Right lobe of liver (tissue), 6 donors: ENCODE results near the gene PCSK7. TPM values are rescaled to one million over a fixed set of nuclear protein-coding genes. Genes with fewer than 3 reads are reported as not detected.

Source experiments
- ATAC-seq, 4 donors: fragments of 200-7000 bp; cut with Tn5 transposase; one replicate each; pipeline ENCODE4 v1.9.1; 2020; ENCODE audit warnings: mild to moderate bottlenecking in 4 of 4, moderate library complexity in 4 of 4
- DNase-seq, 3 donors: peaks; one replicate each; pipeline ENCODE4 v3.0.0-alpha.2; 2020
- H3K27ac ChIP-seq, 3 donors: fragments of 200-600 bp; one replicate each; pipeline ENCODE4 v1.8.0; 2022
- H3K27me3 ChIP-seq, 2 donors: fragments of 200-600 bp; one replicate each; pipeline ENCODE4 v1.8.0; 2022
- H3K36me3 ChIP-seq, 4 donors: fragments of 200-600 bp; sonication (generic) in 1 of 4; one replicate each; pipeline versions ENCODE4 v1.5.1 to v1.8.0; 2017 to 2022; ENCODE audit warnings: control low read depth in 1 of 4
- H3K4me1 ChIP-seq, 4 donors: fragments of 200-600 bp; sonication (generic) in 1 of 4; one replicate each; pipeline versions ENCODE4 v1.5.1 to v1.8.0; 2017 to 2022; ENCODE audit warnings: control low read depth in 1 of 4
- H3K4me3 ChIP-seq, 3 donors: fragments of 200-600 bp; one replicate each; pipeline ENCODE4 v1.8.0; 2022
- H3K9me3 ChIP-seq, 4 donors: fragments of 200-600 bp; sonication (generic) in 1 of 4; one replicate each; pipeline versions ENCODE4 v1.5.1 to v1.8.0; 2017 to 2022; ENCODE audit warnings: control low read depth in 1 of 4
- CTCF ChIP-seq, 4 donors: fragments of 200-600 bp in 3 of 4; fragments of 450-650 bp in 1 of 4; IDR thresholded peaks; one replicate each; pipeline versions ENCODE4 v1.5.1 to v1.8.0; 2016 to 2022; ENCODE audit warnings: antibody characterized with exemption in 4 of 4, mild to moderate bottlenecking in 2 of 4
- POLR2A ChIP-seq: fragments of 450-650 bp; IDR thresholded peaks from one replicate; pipeline ENCODE4 v1.6.1; 2017; ENCODE audit warnings: antibody characterized with exemption, mild to moderate bottlenecking
- WGBS: methylation state at CpG from one replicate; pipeline ENCODE4 v1.1.6; 2018; ENCODE audit warnings: low coverage, low lambda C conversion rate; ENCODE audit not compliant: insufficient coverage; ENCODE audit errors: missing lambda C conversion rate; 5-methylcytosine and 5-hydroxymethylcytosine counted together
- intact Hi-C, 2 donors: fragments of 100-400 bp; cut with DNase I; formaldehyde crosslinking; loops; one replicate each; pipeline versions ENCODE4 v1.11.2 to v1.14.1; 2022
- total RNA-seq, 6 experiments: library from RNA; depleted of rRNA in 2 of 6; stranded (reverse); fragments of >200 nt in 2 of 6; fragmentation: NEBNext Ultra II Directional in 3 of 6; extraction: Animal tissue kit (Norgen Biotek cat#: 25700) in 3 of 6; gene quantifications; one replicate each; pipeline versions ENCODE4 v1.1.0 to v1.2.4, GENCODE V29; 2016 to 2023
- donor health status: DM: no; HTN: yes; CAD: no.
- donor health status: DM: no; HTN: no; CAD: no.
- donor health status: DM: no; HTN: no; CAD: no.
- donor health status: DM: no; HTN: yes; CAD: no.
- donor health status: DM: no; HTN: yes; CAD: no.

PCSK7 gene
- total RNA-seq, 6 experiments from 2014 or later: 19.3 to 28.5 (median 25.8) TPM

GRCh38 chr11:117249571-117249970 is 17.7 kb upstream of the PCSK7 start:
- no peak for DNase-seq
- ATAC-seq: no peak
- intact Hi-C loops: no loop called here
- no peak overlapping the region for H3K27ac ChIP-seq
- WGBS: 88% methylated on average over 4 of the region's 4 CpGs
- H3K9me3 ChIP-seq: no peaks in the 10 kb centered on the region
- no peak for TF ChIP-seq POLR2A
- no peak for TF ChIP-seq CTCF (IDR thresholded peaks at IDR 0.05)
- peaks cover 0 to 53% (median 18%) of the 10 kb centered on the region in 4 donors for H3K36me3 ChIP-seq
- no peaks in the 10 kb centered on the region for H3K27me3 ChIP-seq
- H3K4me3 ChIP-seq: no peak overlapping the region
- H3K4me1 ChIP-seq: no peaks in the 10 kb centered on the region

- H3K9me3 ChIP-seq: no peaks in the 10 kb centered on the region
- 88% methylated on average over 4 of the region's 4 CpGs for WGBS
- intact Hi-C loops: no loop called here
- DNase-seq (no peak), ATAC-seq (no peak)
- no peak overlapping the region for H3K4me3 ChIP-seq
- H3K36me3 ChIP-seq: peaks cover 0 to 61% (median 17%) of the 10 kb centered on the region in 4 donors
- no peaks in the 10 kb centered on the region for H3K27me3 ChIP-seq
- TF ChIP-seq POLR2A (no peak), CTCF (IDR thresholded peaks at IDR 0.05) (no peak)
- H3K4me1 ChIP-seq: no peaks in the 10 kb centered on the region
- no peak overlapping the region for H3K27ac ChIP-seq
These were observed 16.5 kb upstream of the PCSK7 start for GRCh38 chr11:117248341-117248740.

DNA sequence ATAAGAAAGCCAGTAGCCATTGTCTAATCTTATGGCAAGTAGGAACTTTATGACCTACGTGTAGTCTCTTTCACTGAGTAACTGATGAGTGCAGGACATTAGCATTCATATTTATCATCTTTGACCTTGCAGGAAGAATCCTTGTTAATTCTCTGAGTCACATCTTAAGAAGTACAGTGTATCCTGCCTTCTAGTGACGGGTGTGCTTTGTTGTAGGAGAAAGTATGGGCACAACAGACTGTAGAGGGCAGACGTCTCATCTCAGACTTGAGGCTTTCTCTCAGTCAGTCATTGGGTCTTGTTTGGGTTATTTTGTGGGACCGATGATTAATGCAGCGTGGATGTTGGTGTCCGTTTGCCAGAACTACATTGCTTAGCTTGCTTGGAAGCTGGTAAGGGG is 7.4 kb upstream of the PCSK7 start:
- Histone ChIP-seq H3K36me3 (peaks cover 0 to 29% (median 5%) of the 10 kb centered on the region in 4 donors), H3K27ac (no peak overlapping the region), H3K4me3 (no peak overlapping the region), H3K27me3 (no peaks in the 10 kb centered on the region), H3K4me1 (peaks cover 0 to 1% (median 0%) of the 10 kb centered on the region in 4 donors), H3K9me3 (no peaks in the 10 kb centered on the region)
- 86% methylated on average over 6 of the region's 6 CpGs for WGBS
- ATAC-seq (no peak), DNase-seq (no peak)
- intact Hi-C loops: no loop called here
- TF ChIP-seq POLR2A: no peak
- TF ChIP-seq CTCF (IDR thresholded peaks at IDR 0.05): no peak

GRCh38 chr11:117238221-117238620 is 6.3 kb upstream of the PCSK7 start:
- no peak overlapping the region for H3K27ac ChIP-seq
- no peaks in the 10 kb centered on the region for H3K27me3 ChIP-seq
- H3K36me3 ChIP-seq: peaks cover 0 to 23% (median 5%) of the 10 kb centered on the region in 4 donors
- no peak for DNase-seq
- H3K9me3 ChIP-seq: no peaks in the 10 kb centered on the region
- intact Hi-C loops: no loop called here
- no peak overlapping the region for H3K4me3 ChIP-seq
- no peak for TF ChIP-seq POLR2A
- TF ChIP-seq CTCF (IDR thresholded peaks at IDR 0.05): no peak
- H3K4me1 ChIP-seq: peaks cover 0 to 7% (median 0%) of the 10 kb centered on the region in 4 donors
- 92% methylated on average over 5 of the region's 5 CpGs for WGBS
- ATAC-seq: no peak
